T-helper 17 cell (primary cell): Measurements from ENCODE around the gene KRTAP5-7. TPM values are rescaled to one million over a fixed set of nuclear protein-coding genes. Genes with fewer than 3 reads are reported as not detected.

ENCODE experiments used
- ATAC-seq: fragments of 150-1000 bp; cut with Tn5 transposase; 2 replicates; pipeline ENCODE4 v1.10.0; 2021; ENCODE audit warnings: mild to moderate bottlenecking, moderate library complexity
- DNase-seq, 3 donors: peaks; one replicate each; pipeline versions ENCODE4 v3.0.0 to v3.0.0-alpha.2; 2020 to 2021
- H3K9me3 ChIP-seq: one replicate; pipeline ENCODE4 v1.7.0; 2013; ENCODE audit warnings: low read length, mild to moderate bottlenecking; ENCODE audit not compliant: control insufficient read depth, poor library complexity, severe bottlenecking
- H3K27ac Mint-ChIP-seq: one replicate; pipeline ENCODE4 v1.8.0; 2022; ENCODE audit warnings: mild to moderate bottlenecking, moderate library complexity, mixed read lengths
- H3K27me3 Mint-ChIP-seq: one replicate; pipeline ENCODE4 v1.8.0; 2022; ENCODE audit warnings: mixed read lengths
- H3K36me3 Mint-ChIP-seq: one replicate; pipeline ENCODE4 v1.8.0; 2022; ENCODE audit warnings: low read depth, mixed read lengths
- H3K4me1 Mint-ChIP-seq: one replicate; pipeline ENCODE4 v1.8.0; 2022; ENCODE audit warnings: mild to moderate bottlenecking, mixed read lengths
- H3K4me3 Mint-ChIP-seq: one replicate; pipeline ENCODE4 v1.8.0; 2022; ENCODE audit warnings: mild to moderate bottlenecking, moderate library complexity, mixed read lengths
- total RNA-seq, 4 donors: library from RNA in 2 of 4; stranded (reverse) in 2 of 4; gene quantifications; one replicate each; pipeline ENCODE4 v1.2.3 and lab custom pipeline; 2022 to 2026

KRTAP5-7 gene
- total RNA-seq, 2 donors from 2014 or later: not detected

DNA sequence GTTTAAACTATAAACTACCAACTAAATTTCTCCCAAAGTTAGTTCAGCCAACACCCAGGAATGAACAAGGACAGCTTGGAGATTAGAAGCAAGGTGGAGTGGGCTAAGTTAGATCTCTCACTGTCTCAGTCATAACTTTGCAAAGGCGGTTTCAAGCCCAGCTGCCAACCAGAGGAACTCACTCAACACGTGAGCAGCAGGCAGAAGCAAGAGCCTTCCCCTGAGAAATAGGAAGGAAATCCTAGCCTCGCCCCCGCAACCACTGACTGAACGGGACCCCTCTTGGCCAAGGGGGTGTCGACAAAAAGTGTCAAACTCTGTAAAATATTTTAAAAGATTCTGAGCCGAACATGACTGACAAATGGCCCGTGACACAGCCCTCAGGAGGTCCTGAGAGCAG is 16.8 kb downstream of the KRTAP5-7 start:
- Mint-ChIP-seq H3K4me1 (peaks cover 5% of the 10 kb centered on the region), H3K27ac (no peak overlapping the region), H3K4me3 (no peak overlapping the region), H3K36me3 (peaks cover 5% of the 10 kb centered on the region), H3K27me3 (peaks cover 54% of the 10 kb centered on the region)
- DNase-seq (no peak), ATAC-seq (no peak)
- no peaks in the 10 kb centered on the region for H3K9me3 ChIP-seq

DNA sequence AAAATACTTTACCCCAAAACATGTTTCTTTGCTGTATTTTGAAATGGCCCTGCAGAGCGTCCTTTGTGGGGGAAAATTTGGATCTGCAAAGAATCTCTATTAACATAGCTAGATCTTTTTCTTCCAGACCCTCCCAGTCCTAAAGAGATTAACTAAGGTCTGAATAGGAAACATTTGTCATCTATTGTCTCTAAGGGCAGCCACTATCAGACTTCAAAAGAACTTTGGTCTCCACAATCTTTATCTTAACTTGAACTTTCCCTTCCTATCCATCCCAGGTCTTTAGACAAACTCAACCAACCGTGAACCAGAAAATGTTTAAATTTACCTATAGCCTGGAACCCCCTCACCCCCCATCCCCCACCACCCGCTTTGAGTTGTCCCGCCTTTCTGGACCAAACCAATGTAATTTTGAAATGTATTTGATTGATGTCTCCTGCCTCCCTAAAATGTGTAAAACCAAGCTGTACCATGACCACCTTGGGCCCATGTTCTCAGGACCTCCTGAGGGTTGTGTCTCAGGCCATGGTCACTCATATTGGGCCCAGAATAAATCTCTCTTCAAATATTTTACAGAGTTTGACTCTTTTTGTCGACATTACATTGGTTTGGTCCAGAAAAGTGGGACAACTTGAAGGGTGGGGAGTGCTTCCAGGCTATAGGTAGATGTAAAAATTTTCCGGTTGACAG is 17.6 kb downstream of the KRTAP5-7 start:
- Mint-ChIP-seq H3K4me3 (no peak overlapping the region), H3K36me3 (peaks cover 3% of the 10 kb centered on the region), H3K27me3 (peaks cover 56% of the 10 kb centered on the region), H3K27ac (no peak overlapping the region), H3K4me1 (peaks cover 5% of the 10 kb centered on the region)
- DNase-seq (no peak), ATAC-seq (no peak)
- no peaks in the 10 kb centered on the region for H3K9me3 ChIP-seq

DNA sequence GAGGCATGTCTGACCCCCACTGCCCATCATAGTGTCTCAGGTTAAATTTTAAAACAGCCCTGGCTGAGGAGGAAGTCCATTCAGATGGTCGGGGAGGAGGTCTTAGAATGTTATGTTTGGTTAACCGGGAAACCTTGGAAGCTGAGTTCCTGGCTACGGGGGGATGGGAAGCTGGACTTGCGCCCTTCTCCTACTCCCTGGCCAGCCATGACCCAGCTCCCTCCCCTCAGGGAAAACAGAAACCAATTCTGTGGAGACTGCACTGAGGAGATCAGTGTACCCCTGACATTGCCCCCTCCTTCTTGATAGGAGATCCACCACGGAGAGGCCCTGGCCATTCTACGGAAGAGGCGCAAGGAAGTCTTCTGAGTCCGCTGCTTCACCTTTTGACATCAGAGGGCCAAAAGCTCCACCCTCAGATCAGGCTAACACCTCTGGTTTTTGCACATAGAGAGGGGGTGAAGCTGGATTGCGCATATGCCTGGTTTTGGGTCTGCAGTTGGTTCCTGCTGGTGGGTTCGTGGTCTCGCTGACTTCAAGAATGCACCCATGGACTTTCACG is 18.4 kb downstream of the KRTAP5-7 start:
- Mint-ChIP-seq H3K27ac (no peak overlapping the region), H3K4me1 (peaks cover 7% of the 10 kb centered on the region), H3K27me3 (peaks cover 64% of the 10 kb centered on the region), H3K4me3 (no peak overlapping the region), H3K36me3 (peaks cover 3% of the 10 kb centered on the region)
- no peak for DNase-seq
- ATAC-seq: no peak
- H3K9me3 ChIP-seq: no peaks in the 10 kb centered on the region

DNA sequence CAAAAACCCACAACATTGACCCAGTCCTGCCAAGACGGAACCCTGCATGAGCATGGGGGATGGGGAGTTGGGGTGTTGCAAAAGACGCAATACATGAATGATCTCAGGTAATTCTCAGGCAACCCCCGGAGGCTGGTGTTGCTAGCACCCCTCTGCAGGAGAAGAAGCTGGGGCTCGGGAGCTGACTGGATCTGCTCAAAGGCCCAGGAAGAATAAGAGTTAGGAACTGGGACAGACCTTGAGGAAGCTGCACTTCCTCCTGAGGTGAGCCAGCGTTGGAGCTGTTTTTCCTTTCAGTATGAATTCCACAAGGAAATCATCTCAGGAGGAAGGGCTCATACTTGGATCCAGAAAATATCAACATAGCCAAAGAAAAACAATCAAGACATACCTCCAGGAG is 21.1 kb downstream of the KRTAP5-7 start, which contains the start of gene KRTAP5-9:
Gene KRTAP5-9 (plus strand): TSS at position 301 of the 400 bp plus-strand sequence. CDS start 238 bp downstream, outside the sequence.
- H3K27me3 Mint-ChIP-seq: peaks cover 54% of the 10 kb centered on the region
- ATAC-seq: no peak

DNA sequence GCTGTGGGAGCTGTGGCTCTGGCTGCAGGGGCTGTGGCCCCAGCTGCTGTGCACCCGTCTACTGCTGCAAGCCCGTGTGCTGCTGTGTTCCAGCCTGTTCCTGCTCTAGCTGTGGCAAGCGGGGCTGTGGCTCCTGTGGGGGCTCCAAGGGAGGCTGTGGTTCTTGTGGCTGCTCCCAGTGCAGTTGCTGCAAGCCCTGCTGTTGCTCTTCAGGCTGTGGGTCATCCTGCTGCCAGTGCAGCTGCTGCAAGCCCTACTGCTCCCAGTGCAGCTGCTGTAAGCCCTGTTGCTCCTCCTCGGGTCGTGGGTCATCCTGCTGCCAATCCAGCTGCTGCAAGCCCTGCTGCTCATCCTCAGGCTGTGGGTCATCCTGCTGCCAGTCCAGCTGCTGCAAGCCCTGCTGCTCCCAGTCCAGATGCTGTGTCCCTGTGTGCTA is 21.7 kb downstream of the KRTAP5-7 start:
- Mint-ChIP-seq H3K4me3 (no peak overlapping the region), H3K27me3 (peaks cover 49% of the 10 kb centered on the region), H3K27ac (no peak overlapping the region), H3K36me3 (no peaks in the 10 kb centered on the region), H3K4me1 (peaks cover 2% of the 10 kb centered on the region)
- ATAC-seq (no peak), DNase-seq (no peak)
- no peaks in the 10 kb centered on the region for H3K9me3 ChIP-seq

More for the DNA sequence above, 21.1 kb downstream of the KRTAP5-7 start, which contains the start of gene KRTAP5-9:
- no peaks in the 10 kb centered on the region for H3K9me3 ChIP-seq
- H3K4me3 Mint-ChIP-seq: no peak within 1 kb of the TSS
- no peak for DNase-seq
- no peak within 1 kb of the TSS for H3K27ac Mint-ChIP-seq
- no peaks in the 10 kb centered on the region for H3K36me3 Mint-ChIP-seq
- H3K4me1 Mint-ChIP-seq: peaks cover 5% of the 10 kb centered on the region

DNA sequence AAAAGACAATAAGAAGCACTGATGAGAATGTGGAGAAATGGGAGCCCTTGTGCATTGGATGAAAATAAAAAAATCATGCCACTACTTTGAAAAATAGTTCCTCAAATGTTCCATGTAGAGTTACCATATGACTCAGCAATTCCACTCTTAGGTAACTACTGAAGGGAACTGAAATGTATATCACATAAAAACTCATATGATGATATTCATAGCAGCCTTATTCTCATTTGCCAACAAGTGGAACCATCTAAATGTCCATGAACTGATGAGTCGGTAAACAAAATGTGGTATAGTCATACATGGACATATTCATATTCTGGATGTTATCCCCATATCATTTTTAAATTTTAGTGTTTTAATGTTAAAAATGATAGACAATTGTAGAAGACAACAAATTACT is 24.6 kb downstream of the KRTAP5-7 start:
- Mint-ChIP-seq H3K36me3 (peaks cover 3% of the 10 kb centered on the region), H3K27ac (no peak overlapping the region), H3K4me1 (peaks cover 2% of the 10 kb centered on the region), H3K4me3 (no peak overlapping the region), H3K27me3 (peaks cover 44% of the 10 kb centered on the region)
- ATAC-seq (no peak), DNase-seq (no peak)
- no peaks in the 10 kb centered on the region for H3K9me3 ChIP-seq

DNA sequence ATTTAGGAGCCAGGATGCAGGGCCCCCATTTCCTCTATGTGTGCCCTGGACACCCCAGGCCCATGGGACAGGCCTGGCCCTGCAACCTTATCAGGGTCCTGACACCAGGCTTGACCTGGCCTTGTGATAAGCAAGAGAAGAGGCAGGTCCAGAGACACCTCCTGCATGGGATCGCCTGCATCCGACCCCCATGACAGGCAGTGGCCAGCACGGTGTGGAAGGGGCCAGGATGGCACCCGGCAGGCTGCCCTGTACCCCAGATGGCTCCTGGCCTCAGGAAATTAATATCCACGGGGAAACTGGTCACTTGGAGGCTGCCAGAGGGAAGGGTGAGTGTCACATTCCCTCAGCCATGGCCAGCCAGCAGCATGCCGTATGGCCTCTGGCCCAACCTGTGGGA is 27.9 kb downstream of the KRTAP5-7 start:
- H3K4me1 Mint-ChIP-seq: peaks cover 2% of the 10 kb centered on the region
- no peaks in the 10 kb centered on the region for H3K9me3 ChIP-seq
- peaks cover 38% of the 10 kb centered on the region for H3K27me3 Mint-ChIP-seq
- no peak for ATAC-seq
- DNase-seq: no peak
- H3K4me3 Mint-ChIP-seq: no peak overlapping the region
- no peak overlapping the region for H3K27ac Mint-ChIP-seq
- H3K36me3 Mint-ChIP-seq: peaks cover 3% of the 10 kb centered on the region

DNA sequence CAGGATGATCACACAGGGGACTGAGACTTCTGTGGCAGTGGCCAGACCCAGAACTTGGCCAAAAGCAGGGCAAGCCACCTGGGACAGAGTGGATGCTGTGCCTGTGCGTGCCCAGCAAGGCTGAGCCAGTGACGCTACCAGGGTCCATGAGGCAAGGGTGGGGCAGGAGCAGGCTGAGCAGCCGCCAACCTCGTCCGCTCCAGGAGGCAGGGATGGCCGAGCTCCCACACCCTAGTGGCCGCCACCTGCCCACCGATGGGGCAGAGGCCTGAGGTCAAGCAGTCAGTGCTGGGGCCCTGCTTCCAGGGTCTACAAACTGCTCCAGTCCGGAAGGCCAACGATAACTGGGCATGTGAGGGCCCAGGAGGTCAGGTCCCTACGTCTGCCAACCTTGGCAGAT is 28.4 kb downstream of the KRTAP5-7 start:
- no peak for ATAC-seq

DNA sequence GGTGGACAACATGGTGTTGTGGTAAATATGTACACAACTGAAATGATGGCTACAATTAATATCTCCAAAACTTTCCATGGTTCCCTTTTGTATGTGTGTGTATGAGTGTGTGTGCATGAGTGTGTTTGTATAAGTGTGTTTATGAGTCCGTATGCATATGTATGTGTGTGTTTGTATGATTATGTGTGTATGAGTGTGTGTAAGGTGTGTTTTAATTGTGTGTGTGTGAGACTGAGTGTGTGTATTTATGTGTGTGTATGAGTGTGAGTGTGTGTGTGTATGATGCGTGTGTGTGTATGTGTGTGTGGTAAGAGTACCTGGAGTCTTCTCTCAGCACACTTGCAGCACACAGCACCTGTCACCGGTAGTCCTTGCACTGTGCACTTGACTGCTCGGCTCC is 29.0 kb downstream of the KRTAP5-7 start:
- DNase-seq: no peak

More for the DNA sequence above, 28.4 kb downstream of the KRTAP5-7 start:
- DNase-seq: no peak
- Mint-ChIP-seq H3K36me3 (peaks cover 3% of the 10 kb centered on the region), H3K27me3 (peaks cover 35% of the 10 kb centered on the region), H3K27ac (no peak overlapping the region), H3K4me3 (no peak overlapping the region), H3K4me1 (no peaks in the 10 kb centered on the region)
- no peaks in the 10 kb centered on the region for H3K9me3 ChIP-seq

DNA sequence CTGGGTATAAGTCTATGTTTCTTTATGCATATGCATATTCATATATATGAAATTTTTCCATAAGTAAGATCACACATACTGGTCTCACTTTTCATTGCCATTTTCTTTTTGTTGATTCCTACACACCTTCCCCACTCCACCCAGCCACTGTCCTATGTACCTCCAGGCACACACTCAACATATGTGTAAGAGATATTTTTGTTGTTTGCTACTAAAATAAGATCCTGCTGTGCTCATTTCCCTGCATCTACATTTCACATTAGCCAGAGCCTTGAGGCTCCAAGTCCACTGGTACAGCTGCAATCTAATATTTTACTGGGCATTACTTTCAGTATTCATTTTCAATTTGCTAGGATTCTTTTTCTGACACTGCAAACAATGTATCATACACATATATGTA is 30.2 kb downstream of the KRTAP5-7 start:
- H3K4me1 Mint-ChIP-seq: no peaks in the 10 kb centered on the region
- H3K36me3 Mint-ChIP-seq: peaks cover 12% of the 10 kb centered on the region
- DNase-seq (no peak), ATAC-seq (no peak)
- H3K9me3 ChIP-seq: no peaks in the 10 kb centered on the region
- peaks cover 47% of the 10 kb centered on the region for H3K27me3 Mint-ChIP-seq
- no peak overlapping the region for H3K4me3 Mint-ChIP-seq
- no peak overlapping the region for H3K27ac Mint-ChIP-seq

More for the DNA sequence above, 29.0 kb downstream of the KRTAP5-7 start:
- Mint-ChIP-seq H3K27me3 (peaks cover 38% of the 10 kb centered on the region), H3K36me3 (peaks cover 5% of the 10 kb centered on the region), H3K4me3 (no peak overlapping the region), H3K27ac (no peak overlapping the region), H3K4me1 (no peaks in the 10 kb centered on the region)
- no peaks in the 10 kb centered on the region for H3K9me3 ChIP-seq
- ATAC-seq: no peak

DNA sequence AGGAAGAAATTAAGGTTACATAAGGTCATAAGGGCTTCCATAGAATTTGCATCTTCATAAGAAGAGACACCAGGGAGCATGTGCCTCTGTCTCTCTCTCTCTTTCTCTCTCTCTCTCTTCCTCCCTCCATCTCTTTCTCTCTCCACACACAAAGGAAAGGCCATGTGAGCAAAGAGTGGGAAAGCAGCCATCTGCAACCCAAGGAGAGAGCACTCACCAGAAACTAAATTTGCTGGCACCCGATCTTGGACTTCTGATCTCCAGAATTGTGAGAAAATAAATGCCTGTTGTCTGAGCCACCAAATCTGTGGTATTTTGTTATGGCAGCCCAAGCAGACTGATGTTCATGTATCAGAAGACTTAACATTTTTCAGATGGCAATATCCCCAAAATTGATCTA is 31.9 kb downstream of the KRTAP5-7 start:
- peaks cover 8% of the 10 kb centered on the region for H3K4me1 Mint-ChIP-seq
- peaks cover 65% of the 10 kb centered on the region for H3K27me3 Mint-ChIP-seq
- H3K9me3 ChIP-seq: no peaks in the 10 kb centered on the region
- ATAC-seq (no peak), DNase-seq (no peak)
- H3K36me3 Mint-ChIP-seq: peaks cover 17% of the 10 kb centered on the region
- H3K4me3 Mint-ChIP-seq: no peak overlapping the region
- H3K27ac Mint-ChIP-seq: no peak overlapping the region

DNA sequence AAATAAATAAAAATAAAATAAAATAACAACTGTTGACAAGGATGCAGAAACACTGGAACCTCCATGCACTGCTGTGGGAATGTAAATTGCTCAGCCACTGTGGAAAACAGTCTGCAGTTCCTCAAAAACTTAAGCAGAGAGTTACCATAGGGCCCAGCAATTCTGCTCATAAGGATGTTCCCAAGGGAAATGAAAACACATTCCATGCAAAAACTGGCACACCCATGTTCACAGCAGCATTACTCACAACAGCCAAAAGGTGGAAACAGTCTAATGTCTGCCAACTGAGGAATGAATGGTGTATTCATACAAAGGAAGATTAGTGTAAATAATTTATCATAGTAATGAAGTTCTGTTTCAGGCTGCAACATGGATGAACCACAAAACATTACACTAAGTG is 35.1 kb downstream of the KRTAP5-7 start:
- Mint-ChIP-seq H3K4me3 (no peak overlapping the region), H3K27me3 (peaks cover 75% of the 10 kb centered on the region), H3K4me1 (peaks cover 10% of the 10 kb centered on the region), H3K36me3 (peaks cover 16% of the 10 kb centered on the region), H3K27ac (no peak overlapping the region)
- DNase-seq (no peak), ATAC-seq (no peak)
- no peaks in the 10 kb centered on the region for H3K9me3 ChIP-seq

DNA sequence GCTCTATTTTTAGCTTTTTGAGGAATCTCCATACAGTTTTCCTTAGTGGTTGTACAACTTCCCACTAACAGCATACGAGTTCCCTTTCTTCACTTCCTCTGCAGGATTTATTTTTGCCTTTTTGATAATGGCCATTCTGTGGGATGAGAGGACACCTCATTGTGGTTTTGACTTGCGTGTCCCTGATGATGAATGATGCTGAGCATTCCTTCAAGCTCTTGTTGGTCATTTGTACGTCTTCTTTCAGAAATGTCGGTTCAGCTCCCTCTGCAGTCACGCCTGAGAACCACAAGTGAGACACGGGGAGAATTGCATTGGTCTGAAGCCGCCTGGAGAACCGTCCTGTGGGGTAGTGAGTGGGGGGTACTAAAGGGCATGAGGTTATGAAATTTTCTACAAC is 36.3 kb downstream of the KRTAP5-7 start:
- H3K9me3 ChIP-seq: no peaks in the 10 kb centered on the region
- Mint-ChIP-seq H3K4me3 (no peak overlapping the region), H3K27me3 (peaks cover 73% of the 10 kb centered on the region), H3K36me3 (peaks cover 16% of the 10 kb centered on the region), H3K27ac (no peak overlapping the region), H3K4me1 (peaks cover 10% of the 10 kb centered on the region)
- ATAC-seq (peak; percentile 54), DNase-seq (no peak)

DNA sequence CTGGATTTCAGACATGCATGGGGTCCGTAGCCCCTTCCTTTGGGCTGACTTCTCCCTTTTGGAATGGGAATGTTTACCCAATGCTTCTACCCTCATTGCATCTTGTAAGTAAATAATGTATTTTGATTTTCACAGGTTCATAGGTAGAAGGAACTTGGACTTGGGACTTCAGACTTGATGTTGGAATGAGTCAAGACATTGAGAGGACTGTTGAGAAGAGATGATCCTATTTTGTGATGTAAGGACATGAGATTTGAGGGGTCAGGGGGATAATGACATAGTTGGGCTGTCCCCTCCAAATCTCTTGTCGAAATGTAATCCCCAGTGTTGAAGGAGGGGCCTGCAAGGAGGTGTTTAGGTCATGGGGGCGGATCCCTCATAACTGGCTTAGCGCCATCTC is 37.4 kb downstream of the KRTAP5-7 start:
- ATAC-seq (no peak), DNase-seq (no peak)
- H3K9me3 ChIP-seq: no peaks in the 10 kb centered on the region
- Mint-ChIP-seq H3K4me1 (peaks cover 10% of the 10 kb centered on the region), H3K27me3 (peaks cover 67% of the 10 kb centered on the region), H3K4me3 (no peak overlapping the region), H3K27ac (no peak overlapping the region), H3K36me3 (peaks cover 16% of the 10 kb centered on the region)
